K562 (cell line): ENCODE results near the gene ZSCAN1. TPM values are rescaled to one million over a fixed set of nuclear protein-coding genes. Genes with fewer than 3 reads are reported as not detected.

ENCODE experiments used
- ATAC-seq: fragments of 200-7000 bp; cut with Tn5 transposase; 3 replicates; pipeline ENCODE4 v1.9.1; 2020; ENCODE audit warnings: moderate library complexity
- BruUV-seq: library from RNA; stranded (reverse); fragments of 400-500 nt; replicated peaks from 2 replicates; lab custom pipeline; 2021; lab: Mats Ljungman, UMichigan
- CTCF ChIA-PET: fragments of 300-600 bp; formaldehyde crosslinking; extraction: SDS; loops from one replicate; lab custom pipeline; 2021; ENCODE audit warnings: low intra/inter-chr PET ratio; lab: Yijun Ruan, JAX
- POLR2A ChIA-PET: fragments of 300-600, 350-650 bp; sonication (Branson Sonifier 250); formaldehyde crosslinking; extraction: SDS; loops from one replicate; lab custom pipeline; 2021; ENCODE audit warnings: antibody characterized with exemption, inconsistent platforms; lab: Yijun Ruan, JAX
- DNase-seq, 4 experiments: peaks; one replicate each; pipeline versions ENCODE4 v3.0.0 to v3.0.0-alpha.2; 2011 to 2018; ENCODE audit warnings: low spot score in 3 of 4, mixed read lengths in 3 of 4; ENCODE audit errors: extremely low read depth in 1 of 4
- FAIRE-seq: peaks from 2 replicates; lab custom pipeline; 2011; peaks lifted over from hg19 to GRCh38; lab: Jason Lieb, UNC
- H2AFZ ChIP-seq: 2 replicates; pipeline ENCODE4 v1.6.0; 2011; ENCODE audit warnings: low read depth, low read length, control low read depth, inconsistent platforms
- H3K27ac ChIP-seq: fragments of 200-600 bp; 3 replicates; pipeline ENCODE4 v1.8.0; 2011; ENCODE audit warnings: low read depth, mild to moderate bottlenecking, control low read depth, inconsistent platforms, low read length, moderate library complexity, mixed read lengths; ENCODE audit errors: extremely low read depth
- H3K27me3 ChIP-seq, 2 experiments: fragments of 300-600 bp in 1 of 2; 2 replicates in 1 of 2; 3 replicates in 1 of 2; pipeline versions ENCODE4 v1.6.0 to v1.8.0; 2011; ENCODE audit warnings: inconsistent platforms in 2 of 2, low read length in 2 of 2, mild to moderate bottlenecking in 1 of 2, mixed read lengths in 1 of 2, moderate library complexity in 1 of 2; ENCODE audit not compliant: control insufficient read depth in 2 of 2, insufficient read depth in 2 of 2
- H3K36me3 ChIP-seq: fragments of 300-600 bp; 3 replicates; pipeline ENCODE4 v1.8.0; 2011; ENCODE audit warnings: mild to moderate bottlenecking, low read length, inconsistent platforms; ENCODE audit not compliant: control insufficient read depth, insufficient read depth
- H3K4me1 ChIP-seq, 2 experiments: fragments of 200-600 bp in 1 of 2; replicated peaks in 1 of 2; 2 replicates in 1 of 2; 3 replicates in 1 of 2; pipeline versions ENCODE4 v1.5.1 to v1.8.0; 2011; ENCODE audit warnings: inconsistent platforms in 2 of 2, low read length in 2 of 2, mild to moderate bottlenecking in 1 of 2, mixed read lengths in 1 of 2, moderate library complexity in 1 of 2; ENCODE audit not compliant: control insufficient read depth in 2 of 2, insufficient read depth in 2 of 2
- H3K4me2 ChIP-seq: 2 replicates; pipeline ENCODE4 v1.6.1; 2011; ENCODE audit warnings: low read length, control low read depth, inconsistent platforms, mixed read lengths; ENCODE audit not compliant: insufficient read depth
- H3K4me3 ChIP-seq: fragments of 200-600 bp; sonication (generic), shearing (Covaris generic); 2 replicates; pipeline ENCODE4 v1.5.1; 2016; ENCODE audit warnings: control low read depth, inconsistent platforms
- H3K79me2 ChIP-seq: fragments of 200-600 bp; 3 replicates; pipeline ENCODE4 v1.8.0; 2011; ENCODE audit warnings: low read length, inconsistent platforms; ENCODE audit not compliant: control insufficient read depth, insufficient read depth
- H3K9ac ChIP-seq, 2 experiments: 2 replicates each; pipeline versions ENCODE4 v1.6.0 to v1.6.1; 2011; ENCODE audit warnings: low read depth in 2 of 2, low read length in 2 of 2, control low read depth in 1 of 2, inconsistent platforms in 1 of 2, mild to moderate bottlenecking in 1 of 2, mixed read lengths in 1 of 2; ENCODE audit not compliant: insufficient read depth in 1 of 2
- H3K9me1 ChIP-seq: one replicate; pipeline ENCODE4 v1.6.0; 2011; ENCODE audit warnings: inconsistent platforms, mild to moderate bottlenecking, low read length, moderate library complexity; ENCODE audit not compliant: control insufficient read depth, insufficient read depth
- H3K9me3 ChIP-seq: replicated peaks from 2 replicates; pipeline ENCODE4 v1.5.1; 2011; ENCODE audit warnings: low read depth, low read length, inconsistent platforms; ENCODE audit not compliant: control insufficient read depth, insufficient read depth
- H4K20me1 ChIP-seq: replicated peaks from 2 replicates; pipeline ENCODE4 v1.6.1; 2011; ENCODE audit warnings: low read length, inconsistent platforms, mixed read lengths; ENCODE audit not compliant: control insufficient read depth, insufficient read depth
- CBX8 ChIP-seq: fragments of 200-600 bp; sonication (generic); IDR thresholded peaks from 2 replicates; pipeline ENCODE4 v1.6.1; 2012; ENCODE audit warnings: borderline replicate concordance, mixed run types, low read depth, mild to moderate bottlenecking, moderate library complexity, mixed read lengths, low read length, control low read depth, inconsistent platforms; ENCODE audit not compliant: poor library complexity, severe bottlenecking; ENCODE audit errors: extremely low read depth
- FOXA1 ChIP-seq: fragments of 450-650 bp; IDR thresholded peaks from 2 replicates; pipeline ENCODE4 v1.6.1; 2016; ENCODE audit warnings: mild to moderate bottlenecking, borderline replicate concordance
- HDAC2 ChIP-seq: fragments of 450-650 bp; IDR thresholded peaks from 2 replicates; pipeline ENCODE4 v1.6.1; 2016; ENCODE audit warnings: mild to moderate bottlenecking
- NCOR1 ChIP-seq: fragments of 450-650 bp; IDR thresholded peaks from 2 replicates; pipeline ENCODE4 v1.6.1; 2016; ENCODE audit warnings: mild to moderate bottlenecking, moderate library complexity
- SAFB ChIP-seq: fragments of 200-400 bp; formaldehyde crosslinking; IDR thresholded peaks from 2 replicates; pipeline ENCODE4 v1.6.1; 2017; ENCODE audit warnings: low read depth, low read length, borderline replicate concordance
- ZNF224 ChIP-seq: sonication (generic); formaldehyde crosslinking; IDR thresholded peaks from 2 replicates; pipeline ENCODE4 v1.8.0; 2022; ENCODE audit warnings: mild to moderate bottlenecking, missing genetic modification reagents
- WGBS: fragments of 100-300 bp; shearing (Covaris generic); methylation state at CpG from one replicate; pipeline ENCODE4 v1.1.6; 2016; ENCODE audit warnings: low coverage, mixed read lengths; ENCODE audit not compliant: insufficient coverage; ENCODE audit errors: missing lambda C conversion rate; 5-methylcytosine and 5-hydroxymethylcytosine counted together
- in situ Hi-C: fragments of 300-500 bp; cut with MboI; formaldehyde crosslinking; loops from 4 replicates; pipeline ENCODE4 v1.15.0; 2018; ENCODE audit warnings: inconsistent platforms, mixed read lengths
- intact Hi-C: fragments of 100-400 bp; cut with micrococcal nuclease; formaldehyde crosslinking; loops from 2 replicates; pipeline ENCODE4 v1.14.2; 2022
- polyA plus RNA-seq, 8 experiments: library from polyadenylated mRNA; depleted of rRNA in 4 of 8; stranded (reverse) in 5 of 8; unstranded in 3 of 8; fragments of >200 nt; fragmentation: Nextera tagmentation in 2 of 8; fragmentation: Illumina TruSeq in 1 of 8; extraction: Ambion mirVana in 2 of 8; extraction: Trizol in 1 of 8; gene quantifications; 2 replicates each; pipeline versions ENCODE4 v1.2.1 to v1.2.3, GENCODE V29; 2011 to 2014; ENCODE audit warnings: inconsistent platforms in 1 of 8, missing spikeins in 1 of 8
- total RNA-seq, 7 experiments: library from RNA; depleted of rRNA in 6 of 7; stranded (reverse); fragments of >200 nt in 6 of 7; fragmentation: Illumina TruSeq in 2 of 7; extraction: Trizol in 2 of 7; gene quantifications; 2 replicates each; pipeline versions ENCODE4 v1.2.1 to v1.2.3, GENCODE V29; 2011 to 2021; ENCODE audit warnings: low replicate concordance in 1 of 7
- TF ChIP-seq, protein P1 (sequence below), 3 experiments: IDR thresholded peaks in 2 of 3; conservative IDR thresholded peaks in 1 of 3; 2 replicates each; pipeline ENCODE4 v1.5.1; 2011 to 2012; ENCODE audit warnings: low read length in 3 of 3, mild to moderate bottlenecking in 3 of 3, control low read depth in 2 of 3, improper control_type of control experiment in 1 of 3, inconsistent platforms in 1 of 3, low read depth in 1 of 3, mixed read lengths in 1 of 3, moderate library complexity in 1 of 3; ENCODE audit not compliant: insufficient read depth in 2 of 3
- TF ChIP-seq, protein P2 (sequence below): fragments of 250-450 bp; sonication (Bioruptor Pico); IDR thresholded peaks from 2 replicates; pipeline ENCODE4 v1.4.0; 2020; ENCODE audit warnings: mild to moderate bottlenecking, moderate library complexity

ZSCAN1 gene
- total and polyA plus RNA-seq, 9 of the 15 experiments (the other 6 are each of a cell fraction or from before 2014, with no cell fraction given), result not detected

DNA sequence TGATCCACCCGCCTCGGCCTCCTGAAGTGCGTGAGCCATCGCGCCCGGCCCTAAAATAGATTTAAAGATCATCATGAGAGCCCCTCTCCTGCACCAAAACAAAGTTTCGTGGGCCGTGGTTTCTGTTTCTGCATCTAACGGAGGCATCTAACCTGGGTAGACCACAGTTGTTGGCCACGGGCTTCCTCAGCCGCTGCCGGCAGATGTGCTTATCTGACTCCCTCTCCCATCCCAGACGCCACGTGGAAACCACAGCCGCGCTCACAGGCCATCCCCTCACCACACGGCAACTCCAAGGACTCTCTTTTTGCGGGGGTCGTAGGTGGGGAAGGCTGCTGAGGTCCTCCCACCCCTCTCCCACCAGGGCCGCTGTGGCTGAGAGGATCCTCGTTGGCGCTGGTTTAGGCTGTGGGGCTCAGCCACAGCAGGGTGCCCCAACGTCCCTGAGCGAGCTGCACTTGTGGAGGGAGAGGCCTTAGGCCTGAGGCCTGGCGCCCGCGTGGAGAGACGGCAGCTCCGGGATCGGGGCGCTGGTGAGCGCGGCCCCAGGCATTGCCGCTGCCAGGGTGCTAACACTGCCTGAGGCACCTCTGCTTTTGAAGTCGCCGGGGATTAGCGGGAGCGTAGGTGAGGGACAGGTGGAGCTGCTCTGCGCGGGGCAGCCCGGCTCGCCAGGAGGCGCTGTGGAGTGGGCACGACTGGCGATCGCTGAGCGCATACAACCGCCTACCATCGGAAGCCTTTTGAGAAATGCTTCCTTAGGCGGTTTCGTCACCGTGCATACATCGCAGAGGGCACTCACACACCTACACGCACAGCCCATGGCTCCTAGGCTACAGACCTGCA is 8.9 kb downstream of the ZSCAN1 start:
- whole genome bisulfite sequencing, result 21% methylated on average over 48 of the region's 54 CpGs
- Histone ChIP-seq H3K27me3 (peaks cover 0 to 10% of the 10 kb centered on the region in 2 experiments; a peak in 2 of 5 replicates), H3K9me1 (no peaks in the 10 kb centered on the region), H3K36me3 (no peaks in the 10 kb centered on the region), H3K9me3 (no peaks in the 10 kb centered on the region), H3K9ac (no peak overlapping the region), H4K20me1 (no peaks in the 10 kb centered on the region), H3K4me3 (no peak overlapping the region), H3K4me1 (peaks cover 0 to 16% of the 10 kb centered on the region in 2 experiments; a peak in 2 of 5 replicates), H2AFZ (no peak overlapping the region), H3K27ac (no peak overlapping the region)
- in situ Hi-C loops (no loop called here), intact Hi-C loops (no loop called here)
- ChIA-PET POLR2A (no interaction called here), CTCF (no interaction called here)
- FAIRE-seq (no peak), ATAC-seq (no peak), DNase-seq (no peak)
- no TSS peak for BruUV-seq
- no peak for TF ChIP-seq FOXA1
- no peak for TF ChIP-seq HDAC2
- no peak for TF ChIP-seq ZNF224 (CRISPR knock-in tag)
- TF ChIP-seq CBX8, result no peak
- TF ChIP-seq NCOR1, result no peak
- TF ChIP-seq, protein P1, sequence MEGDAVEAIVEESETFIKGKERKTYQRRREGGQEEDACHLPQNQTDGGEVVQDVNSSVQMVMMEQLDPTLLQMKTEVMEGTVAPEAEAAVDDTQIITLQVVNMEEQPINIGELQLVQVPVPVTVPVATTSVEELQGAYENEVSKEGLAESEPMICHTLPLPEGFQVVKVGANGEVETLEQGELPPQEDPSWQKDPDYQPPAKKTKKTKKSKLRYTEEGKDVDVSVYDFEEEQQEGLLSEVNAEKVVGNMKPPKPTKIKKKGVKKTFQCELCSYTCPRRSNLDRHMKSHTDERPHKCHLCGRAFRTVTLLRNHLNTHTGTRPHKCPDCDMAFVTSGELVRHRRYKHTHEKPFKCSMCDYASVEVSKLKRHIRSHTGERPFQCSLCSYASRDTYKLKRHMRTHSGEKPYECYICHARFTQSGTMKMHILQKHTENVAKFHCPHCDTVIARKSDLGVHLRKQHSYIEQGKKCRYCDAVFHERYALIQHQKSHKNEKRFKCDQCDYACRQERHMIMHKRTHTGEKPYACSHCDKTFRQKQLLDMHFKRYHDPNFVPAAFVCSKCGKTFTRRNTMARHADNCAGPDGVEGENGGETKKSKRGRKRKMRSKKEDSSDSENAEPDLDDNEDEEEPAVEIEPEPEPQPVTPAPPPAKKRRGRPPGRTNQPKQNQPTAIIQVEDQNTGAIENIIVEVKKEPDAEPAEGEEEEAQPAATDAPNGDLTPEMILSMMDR (IDR thresholded peaks at IDR 0.05 in 2 of 3, conservative IDR thresholded peaks at IDR 0.05 in 1 of 3; ENCODE audit: insufficient read depth in 2 of 3, low read depth in 1 of 3, low read length in 3 of 3), result peak in 2 of 3 experiments; percentile 16 to 22; a peak in 1 of 6 replicates
- TF ChIP-seq, protein P2, sequence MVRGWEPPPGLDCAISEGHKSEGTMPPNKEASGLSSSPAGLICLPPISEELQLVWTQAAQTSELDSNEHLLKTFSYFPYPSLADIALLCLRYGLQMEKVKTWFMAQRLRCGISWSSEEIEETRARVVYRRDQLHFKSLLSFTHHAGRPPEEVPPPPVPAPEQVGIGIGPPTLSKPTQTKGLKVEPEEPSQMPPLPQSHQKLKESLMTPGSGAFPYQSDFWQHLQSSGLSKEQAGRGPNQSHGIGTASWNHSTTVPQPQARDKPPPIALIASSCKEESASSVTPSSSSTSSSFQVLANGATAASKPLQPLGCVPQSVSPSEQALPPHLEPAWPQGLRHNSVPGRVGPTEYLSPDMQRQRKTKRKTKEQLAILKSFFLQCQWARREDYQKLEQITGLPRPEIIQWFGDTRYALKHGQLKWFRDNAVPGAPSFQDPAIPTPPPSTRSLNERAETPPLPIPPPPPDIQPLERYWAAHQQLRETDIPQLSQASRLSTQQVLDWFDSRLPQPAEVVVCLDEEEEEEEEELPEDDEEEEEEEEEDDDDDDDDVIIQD, result no peak
- TF ChIP-seq SAFB, result no peak
- TF ChIP-seq, all 486 proteins: peak for 1
- Histone ChIP-seq H3K4me2 (no peak overlapping the region), H3K79me2 (no peaks in the 10 kb centered on the region)
